Loucy (cell line): ENCODE results near the gene TOP1.

Source experiments
- H2AFZ ChIP-seq: fragments of 200-600 bp; sonication (generic); 2 replicates; pipeline ENCODE4 v1.6.0; 2016; ENCODE audit warnings: antibody characterized with exemption, mild to moderate bottlenecking, low read length, moderate library complexity
- H3F3A ChIP-seq: fragments of 200-600 bp; 2 replicates; pipeline ENCODE4 v1.6.0; 2016; ENCODE audit warnings: antibody characterized with exemption, low read depth, mild to moderate bottlenecking
- H3K27me3 ChIP-seq: fragments of 200-600 bp; sonication (generic); 2 replicates; pipeline ENCODE4 v1.6.1; 2014; ENCODE audit warnings: low read length, mild to moderate bottlenecking; ENCODE audit not compliant: insufficient read depth, poor library complexity, severe bottlenecking
- H3K36me3 ChIP-seq: fragments of 200-600 bp; sonication (generic); 2 replicates; pipeline ENCODE4 v1.6.1; 2016; ENCODE audit warnings: low read length; ENCODE audit not compliant: insufficient read depth
- H3K4me1 ChIP-seq: fragments of 200-600 bp; sonication (generic); 2 replicates; pipeline ENCODE4 v1.5.1; 2014; ENCODE audit warnings: low read length, mild to moderate bottlenecking; ENCODE audit not compliant: insufficient read depth, poor library complexity, severe bottlenecking
- H3K4me2 ChIP-seq: fragments of 200-600 bp; sonication (generic); 2 replicates; pipeline ENCODE4 v1.6.0; 2014; ENCODE audit warnings: antibody characterized with exemption, low read length, low read depth, mild to moderate bottlenecking; ENCODE audit not compliant: poor library complexity, severe bottlenecking
- H3K4me3 ChIP-seq: fragments of 200-600 bp; sonication (generic); 2 replicates; pipeline ENCODE4 v1.5.1; 2014; ENCODE audit warnings: low read length, mild to moderate bottlenecking, mixed read lengths; ENCODE audit not compliant: poor library complexity, severe bottlenecking
- H3K79me2 ChIP-seq: fragments of 200-600 bp; sonication (generic); 2 replicates; pipeline ENCODE4 v1.6.1; 2014; ENCODE audit warnings: low read length; ENCODE audit not compliant: insufficient read depth
- H3K9ac ChIP-seq: fragments of 200-600 bp; sonication (generic); 2 replicates; pipeline ENCODE4 v1.6.0; 2014; ENCODE audit warnings: mild to moderate bottlenecking, low read depth, low read length, moderate library complexity; ENCODE audit not compliant: poor library complexity, severe bottlenecking
- H3K9me2 ChIP-seq: fragments of 200-600 bp; sonication (generic); replicated peaks from 2 replicates; pipeline ENCODE4 v1.6.1; 2016; ENCODE audit warnings: low read depth, low read length, mixed read lengths
- H3K9me3 ChIP-seq: fragments of 200-600 bp; sonication (generic); 2 replicates; pipeline ENCODE4 v1.6.1; 2014; ENCODE audit warnings: mild to moderate bottlenecking, antibody characterized with exemption, low read length, low read depth; ENCODE audit not compliant: insufficient read depth
- H4K20me1 ChIP-seq: fragments of 200-600 bp; sonication (generic); 2 replicates; pipeline ENCODE4 v1.6.0; 2014; ENCODE audit warnings: antibody characterized with exemption, low read length, mild to moderate bottlenecking; ENCODE audit not compliant: insufficient read depth, poor library complexity, severe bottlenecking
- EZH2phosphoT487 ChIP-seq: fragments of 200-600 bp; IDR thresholded peaks from 2 replicates; pipeline ENCODE4 v1.6.1; 2018; ENCODE audit warnings: antibody characterized with exemption, mild to moderate bottlenecking, moderate library complexity, borderline replicate concordance
- TF ChIP-seq, protein P1 (sequence below): fragments of 200-600 bp; sonication (generic); conservative IDR thresholded peaks from 2 replicates; pipeline ENCODE4 v1.5.1; 2014; ENCODE audit warnings: mild to moderate bottlenecking, antibody characterized with exemption, low read length

The TOP1 gene

DNA sequence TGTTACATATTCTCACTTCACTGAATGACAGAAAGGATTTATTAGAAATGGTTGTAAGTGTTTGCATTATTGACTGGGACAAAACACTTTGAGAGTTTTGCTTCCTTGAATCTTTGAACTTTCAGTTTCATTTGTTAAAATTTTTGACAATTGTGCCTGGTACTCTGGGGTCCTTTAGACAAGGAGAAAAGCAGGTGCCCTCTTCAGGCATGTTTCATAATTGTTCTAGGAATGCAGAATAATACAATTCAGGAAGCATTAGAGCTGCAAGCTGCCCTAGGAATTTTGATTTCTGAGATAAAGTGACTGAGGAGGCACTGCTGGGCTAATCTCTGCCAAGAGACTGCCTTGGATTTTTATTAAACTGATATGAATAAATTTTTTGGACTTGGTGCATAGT is 49.7 kb downstream of the TOP1 start:
- H3K36me3 ChIP-seq = peaks cover 69% of the 10 kb centered on the region
- H4K20me1 ChIP-seq = peaks cover 39% of the 10 kb centered on the region
- no peaks in the 10 kb centered on the region for H3F3A ChIP-seq
- peaks cover 38% of the 10 kb centered on the region for H3K79me2 ChIP-seq
- no peaks in the 10 kb centered on the region for H3K9me2 ChIP-seq
- TF ChIP-seq, protein P1, sequence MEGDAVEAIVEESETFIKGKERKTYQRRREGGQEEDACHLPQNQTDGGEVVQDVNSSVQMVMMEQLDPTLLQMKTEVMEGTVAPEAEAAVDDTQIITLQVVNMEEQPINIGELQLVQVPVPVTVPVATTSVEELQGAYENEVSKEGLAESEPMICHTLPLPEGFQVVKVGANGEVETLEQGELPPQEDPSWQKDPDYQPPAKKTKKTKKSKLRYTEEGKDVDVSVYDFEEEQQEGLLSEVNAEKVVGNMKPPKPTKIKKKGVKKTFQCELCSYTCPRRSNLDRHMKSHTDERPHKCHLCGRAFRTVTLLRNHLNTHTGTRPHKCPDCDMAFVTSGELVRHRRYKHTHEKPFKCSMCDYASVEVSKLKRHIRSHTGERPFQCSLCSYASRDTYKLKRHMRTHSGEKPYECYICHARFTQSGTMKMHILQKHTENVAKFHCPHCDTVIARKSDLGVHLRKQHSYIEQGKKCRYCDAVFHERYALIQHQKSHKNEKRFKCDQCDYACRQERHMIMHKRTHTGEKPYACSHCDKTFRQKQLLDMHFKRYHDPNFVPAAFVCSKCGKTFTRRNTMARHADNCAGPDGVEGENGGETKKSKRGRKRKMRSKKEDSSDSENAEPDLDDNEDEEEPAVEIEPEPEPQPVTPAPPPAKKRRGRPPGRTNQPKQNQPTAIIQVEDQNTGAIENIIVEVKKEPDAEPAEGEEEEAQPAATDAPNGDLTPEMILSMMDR = peak; percentile 56
- no peak for TF ChIP-seq EZH2phosphoT487
- no peak overlapping the region for H2AFZ ChIP-seq
- H3K4me1 ChIP-seq = peaks cover 29% of the 10 kb centered on the region
- no peaks in the 10 kb centered on the region for H3K27me3 ChIP-seq
- H3K4me2 ChIP-seq = no peak overlapping the region
- H3K4me3 ChIP-seq = no peak overlapping the region
- no peaks in the 10 kb centered on the region for H3K9me3 ChIP-seq
- no peak overlapping the region for H3K9ac ChIP-seq

DNA sequence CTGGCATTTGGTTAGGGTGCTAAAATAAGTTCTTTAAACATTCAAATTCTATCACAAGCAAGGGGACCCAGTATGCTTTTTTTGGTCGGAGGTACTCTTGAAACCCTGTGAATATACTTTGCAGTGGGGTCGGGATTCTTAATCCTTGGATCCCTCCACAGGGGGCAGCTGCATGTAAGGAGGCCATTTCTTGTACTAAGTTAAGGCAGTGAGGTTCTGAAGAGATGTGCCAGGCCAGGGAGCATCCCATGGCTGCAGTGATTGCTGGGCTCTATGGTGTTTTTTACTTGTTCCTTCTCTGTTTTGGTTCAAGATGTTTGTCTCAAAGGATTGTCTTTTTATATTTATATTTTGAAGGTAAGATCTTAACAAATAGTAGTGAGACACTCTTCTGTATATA is 50.4 kb downstream of the TOP1 start:
- no peak overlapping the region for H3K4me2 ChIP-seq
- H3K79me2 ChIP-seq = peaks cover 30% of the 10 kb centered on the region
- no peak overlapping the region for H3K9ac ChIP-seq
- H3K36me3 ChIP-seq = peaks cover 76% of the 10 kb centered on the region
- TF ChIP-seq EZH2phosphoT487 = no peak
- TF ChIP-seq, protein P1 = no peak
- H3K4me1 ChIP-seq = peaks cover 21% of the 10 kb centered on the region
- H3K27me3 ChIP-seq = no peaks in the 10 kb centered on the region
- no peak overlapping the region for H2AFZ ChIP-seq
- peaks cover 31% of the 10 kb centered on the region for H4K20me1 ChIP-seq
- no peaks in the 10 kb centered on the region for H3F3A ChIP-seq
- H3K9me3 ChIP-seq = no peaks in the 10 kb centered on the region
- H3K4me3 ChIP-seq = no peak overlapping the region
- no peaks in the 10 kb centered on the region for H3K9me2 ChIP-seq

DNA sequence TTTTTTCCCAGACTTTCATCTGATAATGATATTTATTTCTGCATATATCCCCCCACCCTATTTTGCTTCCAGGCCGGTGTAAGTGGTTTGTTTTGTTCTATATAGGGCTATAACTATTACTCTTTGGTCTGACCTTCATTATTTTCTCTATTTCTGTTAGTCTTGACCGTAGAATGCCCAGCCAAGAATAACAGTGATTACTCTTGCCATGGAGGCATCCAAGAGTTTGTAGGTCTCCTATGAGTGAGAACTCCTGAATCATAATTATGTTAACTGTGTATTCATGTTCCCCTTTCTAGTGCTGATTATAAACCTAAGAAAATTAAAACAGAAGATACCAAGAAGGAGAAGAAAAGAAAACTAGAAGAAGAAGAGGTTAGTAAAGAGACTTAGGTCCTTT is 52.2 kb downstream of the TOP1 start:
- TF ChIP-seq EZH2phosphoT487 = no peak
- TF ChIP-seq, protein P1 = no peak
- Histone ChIP-seq H3K9me3 (no peaks in the 10 kb centered on the region), H3K4me3 (no peak overlapping the region), H3K4me2 (no peak overlapping the region), H3K27me3 (no peaks in the 10 kb centered on the region), H3K9ac (no peak overlapping the region), H3K79me2 (peaks cover 15% of the 10 kb centered on the region), H3K36me3 (peaks cover 94% of the 10 kb centered on the region), H4K20me1 (peaks cover 16% of the 10 kb centered on the region), H3K4me1 (peaks cover 7% of the 10 kb centered on the region), H3F3A (no peaks in the 10 kb centered on the region), H2AFZ (no peak overlapping the region), H3K9me2 (no peaks in the 10 kb centered on the region)
